GM19023 (cell line): ENCODE measurements around the gene BBOX1.
"Not testable (repeated sequence)": the region's sequence is repeated elsewhere in the genome, so short reads cannot be mapped to it uniquely, and the experiment has no call there.

Experiments used
- ATAC-seq: cut with Tn5 transposase; IDR thresholded peaks from one replicate; pipeline ENCODE4 v1.9.1; 2021; ENCODE audit warnings: mild to moderate bottlenecking, moderate library complexity; ENCODE audit not compliant: unreplicated experiment

The BBOX1 gene

GRCh38 chr11:27119396-27119795 is 78.8 kb downstream of the BBOX1 start:
- no peak for ATAC-seq

- ATAC-seq: no peak
These were observed 79.6 kb downstream of the BBOX1 start for GRCh38 chr11:27120211-27120610.

GRCh38 chr11:27122001-27122400 is 81.4 kb downstream of the BBOX1 start:
- no peak for ATAC-seq

- no peak for ATAC-seq
These were observed 84.1 kb downstream of the BBOX1 start for GRCh38 chr11:27124514-27125264.

GRCh38 chr11:27129686-27130085 is 89.1 kb downstream of the BBOX1 start:
- no peak for ATAC-seq

GRCh38 chr11:27130806-27131205 is 90.2 kb downstream of the BBOX1 start:
- ATAC-seq: no peak

- ATAC-seq: not testable (repeated sequence)
These were observed 95.3 kb downstream of the BBOX1 start for GRCh38 chr11:27135924-27136329.

GRCh38 chr11:27138716-27139115 is 98.1 kb downstream of the BBOX1 start:
- ATAC-seq: no peak

GRCh38 chr11:27139742-27140367 is 99.2 kb downstream of the BBOX1 start:
- ATAC-seq: no peak

- no peak for ATAC-seq
These were observed 101.0 kb downstream of the BBOX1 start for GRCh38 chr11:27141576-27141975.

GRCh38 chr11:27147916-27148315 is 107.3 kb downstream of the BBOX1 start:
- no peak for ATAC-seq

GRCh38 chr11:27148506-27148905 is 107.9 kb downstream of the BBOX1 start:
- ATAC-seq: no peak

- no peak for ATAC-seq
These were observed 109.5 kb downstream of the BBOX1 start for GRCh38 chr11:27150098-27150497.

- no peak for ATAC-seq
These were observed 112.5 kb downstream of the BBOX1 start for GRCh38 chr11:27153136-27153535.

- ATAC-seq: no peak
These were observed 118.1 kb downstream of the BBOX1 start for GRCh38 chr11:27158456-27159334.

GRCh38 chr11:27159335-27159679 is 118.7 kb downstream of the BBOX1 start:
- ATAC-seq: no peak

GRCh38 chr11:27161071-27161470 is 120.5 kb downstream of the BBOX1 start:
- ATAC-seq: no peak

- no peak for ATAC-seq
These were observed 121.6 kb downstream of the BBOX1 start for GRCh38 chr11:27162237-27162636.

- ATAC-seq: no peak
These were observed 125.5 kb downstream of the BBOX1 start for GRCh38 chr11:27166130-27166529.

GRCh38 chr11:27171376-27171958 is 130.9 kb downstream of the BBOX1 start:
- no peak for ATAC-seq

GRCh38 chr11:27173545-27173944 is 132.9 kb downstream of the BBOX1 start:
- no peak for ATAC-seq
